Measurements from ENCODE around the gene ETS1. TPM values are rescaled to one million over a fixed set of nuclear protein-coding genes. Genes with fewer than 3 reads are reported as not detected.

The ETS1 gene
- total RNA-seq, 1 experiment from 2014 or later: 1.1 TPM

GRCh38 chr11:128493570-128493965, 93.8 kb downstream of the ETS1 start:
- Mint-ChIP-seq H3K27me3 (ENCODE audit: insufficient read depth, unreplicated experiment) (no peaks in the 10 kb centered on the region), H3K9me3 (ENCODE audit: unreplicated experiment) (no peaks in the 10 kb centered on the region), H3K4me1 (ENCODE audit: low read depth, unreplicated experiment) (peaks cover 9% of the 10 kb centered on the region), H3K4me3 (ENCODE audit: unreplicated experiment) (no peak overlapping the region), H3K27ac (ENCODE audit: unreplicated experiment) (no peak overlapping the region), H3K36me3 (ENCODE audit: insufficient read depth, unreplicated experiment) (no peaks in the 10 kb centered on the region)
- BruUV-seq (replicated peaks): no TSS peak
- Histone ChIP-seq H3K27me3 (replicated peaks; ENCODE audit: control insufficient read depth, insufficient read depth, low read length) (no peaks in the 10 kb centered on the region), H3K9me3 (no peaks in the 10 kb centered on the region), H3K4me3 (ENCODE audit: low read depth, low read length) (no peak overlapping the region), H3K36me3 (ENCODE audit: control insufficient read depth, insufficient read depth, low read length) (no peaks in the 10 kb centered on the region), H3K4me1 (0 out of 2 replicates have a peak, but pooled peaks cover 6% of the 10 kb centered on the region)
- CTCF ChIA-PET: no interaction called here
- intact Hi-C loops (cut with micrococcal nuclease; ENCODE audit: unreplicated experiment): no loop called here
- TF ChIP-seq CTCF (IDR thresholded peaks at IDR 0.05; ENCODE audit: insufficient read depth in 1 of 2, low read depth in 1 of 2, low read length in 1 of 2, severe bottlenecking in 1 of 2, unreplicated experiment in 1 of 2): no peak
- POLR2A ChIA-PET: no interaction called here
- no peak for DNase-seq

- TF ChIP-seq CTCF (IDR thresholded peaks at IDR 0.05; ENCODE audit: insufficient read depth in 1 of 2, low read depth in 1 of 2, low read length in 1 of 2, severe bottlenecking in 1 of 2, unreplicated experiment in 1 of 2): no peak
- BruUV-seq (replicated peaks): no TSS peak
- H3K9me3 Mint-ChIP-seq (ENCODE audit: unreplicated experiment): no peaks in the 10 kb centered on the region
- intact Hi-C loops (cut with micrococcal nuclease; ENCODE audit: unreplicated experiment): no loop called here
- no peaks in the 10 kb centered on the region for H3K27me3 ChIP-seq (replicated peaks; ENCODE audit: control insufficient read depth, insufficient read depth, low read length)
- H3K36me3 ChIP-seq (ENCODE audit: control insufficient read depth, insufficient read depth, low read length): no peaks in the 10 kb centered on the region
- ChIA-PET CTCF (no interaction called here), POLR2A (no interaction called here)
- no peaks in the 10 kb centered on the region for H3K27me3 Mint-ChIP-seq (ENCODE audit: insufficient read depth, unreplicated experiment)
- no peak overlapping the region for H3K4me3 ChIP-seq (ENCODE audit: low read depth, low read length)
- H3K4me3 Mint-ChIP-seq (ENCODE audit: unreplicated experiment): no peak overlapping the region
- H3K36me3 Mint-ChIP-seq (ENCODE audit: insufficient read depth, unreplicated experiment): no peaks in the 10 kb centered on the region
- DNase-seq: no peak
- H3K4me1 Mint-ChIP-seq (ENCODE audit: low read depth, unreplicated experiment): peaks cover 9% of the 10 kb centered on the region
- H3K27ac Mint-ChIP-seq (ENCODE audit: unreplicated experiment): no peak overlapping the region
- 0 out of 2 replicates have a peak, but pooled peaks cover 6% of the 10 kb centered on the region for H3K4me1 ChIP-seq
- H3K9me3 ChIP-seq: no peaks in the 10 kb centered on the region
These were observed 94.3 kb downstream of the ETS1 start for GRCh38 chr11:128492903-128493569.

- POLR2A ChIA-PET: no interaction called here
- Mint-ChIP-seq H3K27ac (ENCODE audit: unreplicated experiment) (no peak overlapping the region), H3K4me3 (ENCODE audit: unreplicated experiment) (no peak overlapping the region), H3K36me3 (ENCODE audit: insufficient read depth, unreplicated experiment) (no peaks in the 10 kb centered on the region), H3K27me3 (ENCODE audit: insufficient read depth, unreplicated experiment) (no peaks in the 10 kb centered on the region), H3K9me3 (ENCODE audit: unreplicated experiment) (no peaks in the 10 kb centered on the region), H3K4me1 (ENCODE audit: low read depth, unreplicated experiment) (peaks cover 9% of the 10 kb centered on the region)
- BruUV-seq (replicated peaks): no TSS peak
- 0 out of 2 replicates have a peak, but pooled peaks cover 6% of the 10 kb centered on the region for H3K4me1 ChIP-seq
- H3K4me3 ChIP-seq (ENCODE audit: low read depth, low read length): no peak overlapping the region
- H3K9me3 ChIP-seq: no peaks in the 10 kb centered on the region
- intact Hi-C loops (cut with micrococcal nuclease; ENCODE audit: unreplicated experiment): no loop called here
- H3K36me3 ChIP-seq (ENCODE audit: control insufficient read depth, insufficient read depth, low read length): no peaks in the 10 kb centered on the region
- DNase-seq: no peak
- H3K27me3 ChIP-seq (replicated peaks; ENCODE audit: control insufficient read depth, insufficient read depth, low read length): no peaks in the 10 kb centered on the region
- TF ChIP-seq CTCF (IDR thresholded peaks at IDR 0.05; ENCODE audit: insufficient read depth in 1 of 2, low read depth in 1 of 2, low read length in 1 of 2, severe bottlenecking in 1 of 2, unreplicated experiment in 1 of 2): no peak
- CTCF ChIA-PET: no interaction called here
These were observed 94.9 kb downstream of the ETS1 start for GRCh38 chr11:128492461-128492860.

Data from Caco-2 (cell line).